Measurements from ENCODE around the gene POLR2H.

POLR2H gene

GRCh38 chr3:184371570-184372018 is 10.1 kb downstream of the POLR2H start:
- peak; percentile 69 to 70 for DNase-seq (ENCODE audit: low read depth in 2 of 2)

GRCh38 chr3:184372296-184372821 is 10.8 kb downstream of the POLR2H start:
- no peak for DNase-seq (ENCODE audit: low read depth in 2 of 2)

- DNase-seq (ENCODE audit: low read depth in 2 of 2): no peak
Observed at GRCh38 chr3:184372911-184373310, 11.4 kb downstream of the POLR2H start.

GRCh38 chr3:184373422-184373821 is 11.9 kb downstream of the POLR2H start:
- DNase-seq (ENCODE audit: low read depth in 2 of 2): no peak

GRCh38 chr3:184375747-184376461 is 14.4 kb downstream of the POLR2H start:
- no peak for DNase-seq (ENCODE audit: low read depth in 2 of 2)

GRCh38 chr3:184377374-184377773 is 15.9 kb downstream of the POLR2H start:
- no peak for DNase-seq (ENCODE audit: low read depth in 2 of 2)

- DNase-seq (ENCODE audit: low read depth in 2 of 2): no peak
Observed at GRCh38 chr3:184377882-184378445, 16.5 kb downstream of the POLR2H start, which contains the start of gene THPO. Gene THPO (minus strand): TSS chr3:184378207. CDS start chr3:184376259, 1,948 bp downstream.

- DNase-seq (ENCODE audit: low read depth in 2 of 2): no peak
Observed at GRCh38 chr3:184378651-184379357, 17.3 kb downstream of the POLR2H start.

- DNase-seq (ENCODE audit: low read depth in 2 of 2): no peak
Observed at GRCh38 chr3:184379358-184380184, 18.1 kb downstream of the POLR2H start, which contains the start of gene CHRD. Gene CHRD (plus strand): TSS chr3:184380054. CDS start chr3:184380319, 265 bp downstream.

- no peak for DNase-seq (ENCODE audit: low read depth in 2 of 2)
Observed at GRCh38 chr3:184380185-184380626, 18.7 kb downstream of the POLR2H start.

GRCh38 chr3:184380627-184381260 is 19.2 kb downstream of the POLR2H start:
- DNase-seq (ENCODE audit: low read depth in 2 of 2): no peak

GRCh38 chr3:184381261-184382224 is 20.0 kb downstream of the POLR2H start:
- no peak for DNase-seq (ENCODE audit: low read depth in 2 of 2)

- no peak for DNase-seq (ENCODE audit: low read depth in 2 of 2)
Observed at GRCh38 chr3:184382326-184383032, 21.0 kb downstream of the POLR2H start.

- DNase-seq (ENCODE audit: low read depth in 2 of 2): no peak
Observed at GRCh38 chr3:184383033-184383740, 21.7 kb downstream of the POLR2H start.

- no peak for DNase-seq (ENCODE audit: low read depth in 2 of 2)
Observed at GRCh38 chr3:184384342-184384741, 22.8 kb downstream of the POLR2H start.

- DNase-seq (ENCODE audit: low read depth in 2 of 2): no peak
Observed at GRCh38 chr3:184384856-184385422, 23.4 kb downstream of the POLR2H start.

GRCh38 chr3:184386047-184386806 is 24.7 kb downstream of the POLR2H start:
- no peak for DNase-seq (ENCODE audit: low read depth in 2 of 2)

All from fibroblast of skin of left quadriceps (primary cell).